Osteoblast (primary cell): ENCODE measurements around the gene MSH5. TPM values are rescaled to one million over a fixed set of nuclear protein-coding genes. Genes with fewer than 3 reads are reported as not detected.
A peak's percentile ranks its signal among the peaks of the same experiment; 100 is the strongest.

Experiments used
- DNase-seq: peaks from one replicate; pipeline ENCODE4 v3.0.0; 2011; ENCODE audit warnings: low spot score, mixed read lengths; ENCODE audit not compliant: insufficient read length; ENCODE audit errors: missing footprints
- H2AFZ ChIP-seq: 2 replicates; pipeline ENCODE4 v1.6.0; 2011; ENCODE audit warnings: mild to moderate bottlenecking, low read length
- H3K27ac ChIP-seq: 2 replicates; pipeline ENCODE4 v1.5.1; 2011; ENCODE audit warnings: mild to moderate bottlenecking, low read depth, low read length, moderate library complexity
- H3K27me3 ChIP-seq: 2 replicates; pipeline ENCODE4 v1.6.0; 2012; ENCODE audit warnings: mild to moderate bottlenecking, control low read depth, inconsistent platforms, low read length, moderate library complexity; ENCODE audit not compliant: insufficient read depth
- H3K36me3 ChIP-seq: 2 replicates; pipeline ENCODE4 v1.5.1; 2011; ENCODE audit warnings: mild to moderate bottlenecking, low read length, control low read depth, moderate library complexity; ENCODE audit not compliant: insufficient read depth
- H3K4me1 ChIP-seq: 2 replicates; pipeline ENCODE4 v1.5.1; 2011; ENCODE audit warnings: mild to moderate bottlenecking, low read length, control low read depth, moderate library complexity; ENCODE audit not compliant: insufficient read depth
- H3K4me2 ChIP-seq: 2 replicates; pipeline ENCODE4 v1.6.0; 2011; ENCODE audit warnings: mild to moderate bottlenecking, low read length; ENCODE audit not compliant: insufficient read depth
- H3K4me3 ChIP-seq: fragments of 200-600 bp; sonication (generic); 3 replicates; pipeline ENCODE4 v1.5.1; 2012; ENCODE audit warnings: mild to moderate bottlenecking, low read length, inconsistent platforms; ENCODE audit not compliant: insufficient read depth
- H3K79me2 ChIP-seq: 2 replicates; pipeline ENCODE4 v1.6.0; 2012; ENCODE audit warnings: mild to moderate bottlenecking, low read length, control low read depth, inconsistent platforms; ENCODE audit not compliant: insufficient read depth
- H3K9me3 ChIP-seq: 2 replicates; pipeline ENCODE4 v1.5.1; 2011; ENCODE audit warnings: low read depth, low read length, control low read depth
- H4K20me1 ChIP-seq: 2 replicates; pipeline ENCODE4 v1.6.0; 2012; ENCODE audit warnings: mild to moderate bottlenecking, low read length, control low read depth; ENCODE audit not compliant: insufficient read depth
- total RNA-seq: library from RNA; depleted of rRNA; stranded (reverse); fragments of >200 nt; gene quantifications from 2 replicates; pipeline ENCODE4 v1.2.3, GENCODE V29; 2012
- TF ChIP-seq, protein P1 (sequence below): IDR thresholded peaks from 2 replicates; pipeline ENCODE4 v1.5.1; 2011; ENCODE audit warnings: mild to moderate bottlenecking, low read depth, low read length, moderate library complexity; ENCODE audit errors: extremely low read depth

MSH5 gene
- total RNA-seq, 1 donor, result 13.0 TPM

DNA sequence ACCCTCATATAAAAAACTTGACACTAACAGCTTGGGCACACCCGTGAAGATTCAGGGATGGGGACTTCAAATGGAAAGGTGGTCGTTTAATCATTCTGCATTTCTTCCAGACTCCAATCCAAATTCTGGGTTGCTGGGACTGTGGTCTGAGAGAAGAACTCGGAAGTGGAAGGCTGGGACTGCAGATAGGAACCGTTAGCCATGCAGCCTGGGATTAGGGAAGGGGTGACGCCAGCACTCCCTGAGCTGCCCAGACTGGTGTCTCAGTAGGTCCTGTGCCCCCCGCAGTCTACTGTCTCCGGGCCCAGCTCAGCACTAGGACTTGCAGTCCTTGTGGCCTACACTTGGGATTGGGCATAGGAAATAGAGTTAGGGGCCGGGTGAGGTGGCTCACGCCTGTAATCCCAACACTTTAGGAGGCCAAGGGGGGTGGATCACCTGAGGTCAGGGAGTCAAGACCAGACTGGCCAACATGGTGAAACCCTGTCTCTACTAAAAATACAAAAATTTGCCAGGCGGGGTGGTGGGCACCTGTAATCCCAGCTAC, 3.0 kb upstream of the MSH5 start:
- H3K4me2 ChIP-seq, result peak overlapping the region; percentile 99
- peaks cover 47% of the 10 kb centered on the region for H3K4me1 ChIP-seq
- DNase-seq, result peak; percentile 64
- peak overlapping the region; percentile 82 for H3K27ac ChIP-seq
- TF ChIP-seq, protein P1, sequence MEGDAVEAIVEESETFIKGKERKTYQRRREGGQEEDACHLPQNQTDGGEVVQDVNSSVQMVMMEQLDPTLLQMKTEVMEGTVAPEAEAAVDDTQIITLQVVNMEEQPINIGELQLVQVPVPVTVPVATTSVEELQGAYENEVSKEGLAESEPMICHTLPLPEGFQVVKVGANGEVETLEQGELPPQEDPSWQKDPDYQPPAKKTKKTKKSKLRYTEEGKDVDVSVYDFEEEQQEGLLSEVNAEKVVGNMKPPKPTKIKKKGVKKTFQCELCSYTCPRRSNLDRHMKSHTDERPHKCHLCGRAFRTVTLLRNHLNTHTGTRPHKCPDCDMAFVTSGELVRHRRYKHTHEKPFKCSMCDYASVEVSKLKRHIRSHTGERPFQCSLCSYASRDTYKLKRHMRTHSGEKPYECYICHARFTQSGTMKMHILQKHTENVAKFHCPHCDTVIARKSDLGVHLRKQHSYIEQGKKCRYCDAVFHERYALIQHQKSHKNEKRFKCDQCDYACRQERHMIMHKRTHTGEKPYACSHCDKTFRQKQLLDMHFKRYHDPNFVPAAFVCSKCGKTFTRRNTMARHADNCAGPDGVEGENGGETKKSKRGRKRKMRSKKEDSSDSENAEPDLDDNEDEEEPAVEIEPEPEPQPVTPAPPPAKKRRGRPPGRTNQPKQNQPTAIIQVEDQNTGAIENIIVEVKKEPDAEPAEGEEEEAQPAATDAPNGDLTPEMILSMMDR, result no peak
- no peaks in the 10 kb centered on the region for H3K27me3 ChIP-seq
- peaks cover 56% of the 10 kb centered on the region for H3K79me2 ChIP-seq
- H3K36me3 ChIP-seq, result peaks cover 31% of the 10 kb centered on the region
- H3K9me3 ChIP-seq, result no peaks in the 10 kb centered on the region
- H3K4me3 ChIP-seq, result peak overlapping the region; percentile 89
- H2AFZ ChIP-seq, result peak overlapping the region; percentile 82
- H4K20me1 ChIP-seq, result peaks cover 18% of the 10 kb centered on the region

- H3K27ac ChIP-seq, result peak overlapping the region; percentile 79
- peak overlapping the region; percentile 39 for H3K4me3 ChIP-seq
- H3K79me2 ChIP-seq, result peaks cover 50% of the 10 kb centered on the region
- no peaks in the 10 kb centered on the region for H3K27me3 ChIP-seq
- TF ChIP-seq, protein P1, result no peak
- peaks cover 14% of the 10 kb centered on the region for H4K20me1 ChIP-seq
- H3K36me3 ChIP-seq, result peaks cover 31% of the 10 kb centered on the region
- H3K4me2 ChIP-seq, result peak overlapping the region; percentile 66
- H2AFZ ChIP-seq, result peak overlapping the region; percentile 55
- no peak for DNase-seq
- peaks cover 47% of the 10 kb centered on the region for H3K4me1 ChIP-seq
- no peaks in the 10 kb centered on the region for H3K9me3 ChIP-seq
Observed at GRCh38 chr6:31737315-31737990, 2.4 kb upstream of the MSH5 start.

DNA sequence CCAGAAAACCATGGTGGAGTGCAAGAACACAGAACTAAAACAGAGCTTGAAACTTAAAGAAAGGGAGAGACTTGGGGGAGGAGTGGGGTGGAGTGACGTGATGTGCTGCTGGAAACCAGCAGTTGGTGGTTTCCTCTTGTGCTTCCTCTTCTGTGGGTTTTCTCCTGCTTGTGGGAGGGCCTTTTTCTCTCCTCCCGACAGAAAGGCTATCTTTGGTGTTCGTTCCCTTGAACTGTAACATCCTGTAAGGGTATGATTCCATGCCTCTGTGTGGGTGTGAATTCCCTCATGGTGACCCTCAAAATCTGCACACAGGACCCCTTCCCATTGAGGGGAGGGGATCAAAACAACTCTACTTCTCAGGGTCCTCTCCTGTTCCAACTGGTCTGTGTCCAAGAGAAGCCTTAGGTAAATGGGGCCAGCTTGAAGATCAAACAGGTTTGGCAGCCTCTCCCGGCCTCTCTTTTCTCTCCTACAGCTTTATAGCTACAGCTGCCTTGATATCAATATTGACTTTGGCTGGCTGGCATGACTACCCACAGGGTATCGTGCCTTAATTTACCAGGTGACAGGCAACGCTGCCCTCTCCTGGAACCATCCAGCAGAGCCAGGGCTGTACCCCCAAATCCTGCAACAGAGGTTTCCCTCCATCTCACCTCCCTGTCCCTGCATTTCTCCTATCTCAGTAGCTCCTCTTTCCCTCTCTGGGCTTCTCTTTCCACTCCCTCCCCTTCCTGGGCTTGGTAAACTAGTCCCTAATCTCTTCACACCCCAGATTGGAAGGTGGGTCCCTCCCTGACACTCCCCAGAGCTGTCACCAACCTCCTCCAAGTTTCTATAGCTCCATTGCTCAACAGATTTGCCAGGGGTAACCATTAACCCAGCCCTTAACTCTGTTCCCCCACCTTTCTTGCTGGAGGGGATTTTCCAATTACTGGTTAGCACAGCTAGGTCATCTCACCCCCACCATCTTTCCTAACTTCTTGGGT, 1.5 kb upstream of the MSH5 start:
- H3K9me3 ChIP-seq, result no peaks in the 10 kb centered on the region
- H3K4me2 ChIP-seq, result peak overlapping the region; percentile 66
- H3K4me3 ChIP-seq, result peak overlapping the region; percentile 39
- peak overlapping the region; percentile 55 for H2AFZ ChIP-seq
- TF ChIP-seq, protein P1, result peak; percentile 42
- no peaks in the 10 kb centered on the region for H3K27me3 ChIP-seq
- H3K36me3 ChIP-seq, result peaks cover 27% of the 10 kb centered on the region
- H4K20me1 ChIP-seq, result peaks cover 14% of the 10 kb centered on the region
- H3K4me1 ChIP-seq, result peaks cover 47% of the 10 kb centered on the region
- peak; percentile 98 for DNase-seq
- peak overlapping the region; percentile 79 for H3K27ac ChIP-seq
- peaks cover 47% of the 10 kb centered on the region for H3K79me2 ChIP-seq
